HG03097 (cell line): ENCODE results near the gene GAS2L2.

Experiments
- ATAC-seq: cut with Tn5 transposase; IDR thresholded peaks from one replicate; pipeline ENCODE4 v1.9.1; 2021; ENCODE audit not compliant: unreplicated experiment, low FRiP score

The GAS2L2 gene

DNA sequence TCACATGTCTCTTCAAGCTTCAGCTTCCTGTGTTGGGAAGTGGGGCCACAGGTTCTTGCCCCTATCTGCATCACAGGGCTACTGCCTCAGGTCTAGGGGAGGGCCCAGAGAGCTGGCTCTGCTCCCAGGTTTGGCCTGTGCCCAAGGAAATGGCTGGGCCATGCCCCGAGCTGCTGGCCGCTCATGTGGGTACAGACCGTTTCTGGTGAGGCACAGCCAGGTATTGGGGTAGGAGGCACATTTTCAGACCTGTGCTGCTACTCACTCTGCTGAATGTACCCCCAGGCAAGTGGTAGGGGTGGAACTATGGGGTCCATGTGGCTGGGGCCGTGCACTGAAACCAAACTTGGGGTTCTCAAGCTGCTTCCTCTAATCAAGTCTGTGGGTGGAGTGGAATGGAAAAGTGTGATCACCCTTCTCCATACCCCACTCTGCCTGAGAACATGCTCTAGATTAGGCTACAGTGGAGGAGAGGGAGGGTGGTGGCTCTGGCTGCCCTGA is 4.6 kb downstream of the GAS2L2 start:
- no peak for ATAC-seq

DNA sequence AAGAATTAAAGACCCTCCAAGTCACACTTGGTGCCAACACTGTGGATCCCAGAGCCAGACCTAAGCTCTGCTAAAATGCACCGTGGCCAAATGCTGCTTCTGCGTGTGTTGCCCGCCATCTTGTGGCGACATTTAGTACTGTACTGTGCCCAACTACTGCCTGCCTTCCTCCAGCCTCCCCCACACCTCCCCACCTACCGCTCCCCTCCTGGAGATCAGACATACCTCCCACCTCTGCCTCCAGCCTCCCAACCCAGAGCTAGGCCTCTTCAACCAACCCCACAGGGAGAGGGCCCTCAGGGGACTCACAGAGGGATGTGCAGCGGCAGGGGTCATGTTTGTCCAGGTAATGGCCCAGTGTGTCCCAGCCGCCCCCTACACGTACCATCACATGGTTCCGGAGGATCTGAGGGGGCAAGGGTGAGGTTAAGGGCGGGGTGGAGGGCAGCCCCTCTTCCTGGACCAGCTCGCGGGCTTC is 5.5 kb downstream of the GAS2L2 start:
- ATAC-seq = no peak

DNA sequence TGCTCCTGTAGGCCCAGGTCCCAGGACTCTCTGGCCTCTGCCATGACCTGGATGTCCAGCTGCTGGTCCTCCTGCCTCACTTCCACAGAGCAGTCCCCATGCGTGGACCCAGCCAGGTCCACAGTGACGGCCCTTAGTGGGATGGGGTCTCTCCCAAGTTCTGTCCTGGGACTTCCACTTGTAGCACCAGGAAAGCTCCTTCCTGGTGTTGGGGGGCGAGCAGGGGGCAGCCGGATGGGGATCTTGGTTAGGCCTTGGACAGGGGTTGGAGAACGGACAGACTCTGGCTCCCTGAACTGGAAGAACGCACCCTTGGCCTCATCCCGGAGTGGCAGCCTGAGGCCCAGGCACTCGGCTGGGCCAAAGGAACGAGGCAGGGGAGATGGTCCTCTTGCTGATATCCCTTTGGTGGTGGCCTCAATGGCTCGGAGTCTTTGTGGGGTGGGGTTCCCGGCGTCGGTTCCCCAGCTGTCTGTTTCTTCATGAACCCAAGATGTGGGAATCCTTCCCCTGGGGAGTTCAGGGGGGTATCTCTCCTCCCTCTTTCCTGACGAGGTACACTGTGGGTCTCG is 7.2 kb downstream of the GAS2L2 start:
- no peak for ATAC-seq

DNA sequence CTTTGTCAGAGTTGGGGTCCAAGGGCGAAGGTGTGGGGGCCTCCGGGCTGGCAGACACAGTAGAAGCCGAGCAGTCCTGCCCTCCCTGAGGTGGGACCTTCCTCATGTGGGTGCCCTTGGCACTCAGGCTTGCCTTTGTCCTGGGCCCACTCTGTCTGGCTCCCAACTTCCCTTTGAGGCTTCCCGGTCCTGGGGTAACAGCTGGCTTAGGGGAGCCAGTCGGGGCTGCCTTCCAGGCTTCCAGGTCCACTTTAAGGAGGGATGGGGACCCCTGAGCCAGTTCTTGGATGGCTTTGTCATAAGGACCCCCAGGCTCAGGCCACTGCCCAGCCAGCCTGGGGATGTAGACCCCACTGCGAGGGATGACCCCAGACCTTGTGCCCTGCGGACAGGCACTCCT is 7.8 kb downstream of the GAS2L2 start:
- ATAC-seq = no peak

DNA sequence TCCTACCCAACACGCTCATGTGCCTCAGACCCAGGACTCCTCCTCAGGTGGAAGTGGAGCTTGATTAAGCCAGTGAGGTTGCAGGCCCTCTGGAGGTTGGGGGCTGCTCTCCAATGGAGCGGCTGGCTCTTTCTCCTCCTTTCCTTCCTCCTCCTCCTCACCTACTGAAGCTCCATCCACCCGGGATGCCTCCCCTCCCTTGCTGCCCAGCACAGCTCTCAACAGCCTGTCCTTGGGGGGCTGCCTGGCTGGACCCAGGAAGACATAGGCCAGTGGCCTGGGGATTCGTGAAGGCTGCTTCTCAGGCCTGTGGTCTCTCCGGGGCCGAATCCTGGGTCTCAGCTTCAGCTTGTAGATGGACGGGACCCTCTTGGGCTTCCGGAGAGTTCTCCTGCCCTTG is 8.2 kb downstream of the GAS2L2 start:
- ATAC-seq = no peak

DNA sequence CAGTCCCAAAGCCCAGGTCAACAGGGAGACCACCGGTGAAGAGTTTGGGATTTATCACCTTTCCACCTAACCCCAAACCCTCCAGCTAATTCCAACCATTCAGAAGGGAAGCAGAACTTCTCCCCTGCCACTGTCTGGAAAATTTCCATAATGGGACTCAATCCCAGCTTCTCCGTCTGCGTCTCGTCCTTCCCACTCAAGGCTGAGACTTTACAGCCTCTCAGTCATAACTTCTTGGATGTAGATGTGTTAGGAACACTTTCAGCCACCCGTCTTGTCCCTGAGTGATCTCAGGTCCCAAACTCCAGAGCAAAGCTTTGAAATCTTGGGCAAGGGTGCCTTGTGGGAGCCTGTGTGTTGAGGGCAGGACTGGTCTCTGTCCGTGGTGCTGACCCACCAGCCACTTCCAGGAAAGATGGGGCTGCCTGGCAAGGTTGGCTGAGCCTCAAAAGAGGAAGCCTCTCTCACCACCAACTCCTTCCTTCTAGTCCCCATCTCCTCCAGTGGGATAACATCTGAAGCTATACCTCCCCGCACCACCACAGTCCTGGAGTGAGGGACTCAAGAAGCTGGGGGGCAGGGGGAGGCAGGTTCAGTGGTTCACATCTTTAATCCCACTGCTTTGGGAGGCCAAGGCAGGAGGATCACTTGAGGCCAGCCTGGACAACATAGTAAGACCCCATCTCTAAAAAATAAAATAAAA is 9.3 kb downstream of the GAS2L2 start:
- no peak for ATAC-seq

DNA sequence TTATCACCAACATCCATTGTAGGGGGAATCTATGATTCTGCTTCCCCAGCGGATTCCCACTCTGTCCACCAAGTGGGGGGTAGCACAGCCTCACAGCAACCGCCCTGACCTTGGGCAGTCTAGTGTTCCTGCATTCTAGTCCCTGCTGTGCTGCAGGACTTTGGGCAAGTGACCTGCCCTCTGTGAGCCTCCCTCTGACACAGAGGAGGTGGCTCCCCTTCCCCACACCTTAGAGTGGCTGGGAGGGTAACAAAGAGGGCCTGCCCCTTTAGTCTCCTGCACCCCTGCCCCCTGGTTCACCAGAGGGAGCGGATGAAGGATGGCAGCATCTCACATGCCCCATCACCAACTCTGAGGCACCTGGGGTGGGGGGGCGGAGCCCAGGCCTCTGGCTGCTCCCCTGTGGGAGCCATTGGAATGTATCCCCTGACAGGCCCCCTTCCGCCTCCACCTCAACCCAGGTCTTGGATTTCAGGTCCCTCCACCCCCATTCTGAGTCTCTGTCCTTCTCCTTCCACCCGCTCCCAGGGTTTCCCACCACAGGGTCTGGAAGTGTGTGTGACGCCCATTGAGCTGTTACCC is 10.1 kb downstream of the GAS2L2 start:
- no peak for ATAC-seq

DNA sequence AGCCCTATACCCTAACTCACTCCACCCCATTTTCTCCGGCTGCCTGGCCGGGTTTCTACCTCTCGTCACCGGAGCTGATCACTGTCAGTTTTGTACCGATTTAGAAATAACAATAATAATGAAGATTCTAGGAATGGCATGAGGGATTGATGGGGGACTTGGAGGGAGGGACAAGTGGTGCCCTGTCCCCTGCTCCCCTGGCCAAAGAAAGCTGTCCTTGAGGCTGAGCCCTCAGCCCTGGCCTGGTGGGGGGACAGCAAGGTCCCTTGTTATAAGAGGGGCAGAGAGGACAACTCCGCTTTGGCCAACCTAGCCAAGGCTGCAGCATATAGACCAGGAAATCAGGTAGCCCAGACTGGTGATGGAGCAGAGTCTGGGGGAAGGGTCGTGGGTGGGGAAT is 10.5 kb downstream of the GAS2L2 start:
- no peak for ATAC-seq

DNA sequence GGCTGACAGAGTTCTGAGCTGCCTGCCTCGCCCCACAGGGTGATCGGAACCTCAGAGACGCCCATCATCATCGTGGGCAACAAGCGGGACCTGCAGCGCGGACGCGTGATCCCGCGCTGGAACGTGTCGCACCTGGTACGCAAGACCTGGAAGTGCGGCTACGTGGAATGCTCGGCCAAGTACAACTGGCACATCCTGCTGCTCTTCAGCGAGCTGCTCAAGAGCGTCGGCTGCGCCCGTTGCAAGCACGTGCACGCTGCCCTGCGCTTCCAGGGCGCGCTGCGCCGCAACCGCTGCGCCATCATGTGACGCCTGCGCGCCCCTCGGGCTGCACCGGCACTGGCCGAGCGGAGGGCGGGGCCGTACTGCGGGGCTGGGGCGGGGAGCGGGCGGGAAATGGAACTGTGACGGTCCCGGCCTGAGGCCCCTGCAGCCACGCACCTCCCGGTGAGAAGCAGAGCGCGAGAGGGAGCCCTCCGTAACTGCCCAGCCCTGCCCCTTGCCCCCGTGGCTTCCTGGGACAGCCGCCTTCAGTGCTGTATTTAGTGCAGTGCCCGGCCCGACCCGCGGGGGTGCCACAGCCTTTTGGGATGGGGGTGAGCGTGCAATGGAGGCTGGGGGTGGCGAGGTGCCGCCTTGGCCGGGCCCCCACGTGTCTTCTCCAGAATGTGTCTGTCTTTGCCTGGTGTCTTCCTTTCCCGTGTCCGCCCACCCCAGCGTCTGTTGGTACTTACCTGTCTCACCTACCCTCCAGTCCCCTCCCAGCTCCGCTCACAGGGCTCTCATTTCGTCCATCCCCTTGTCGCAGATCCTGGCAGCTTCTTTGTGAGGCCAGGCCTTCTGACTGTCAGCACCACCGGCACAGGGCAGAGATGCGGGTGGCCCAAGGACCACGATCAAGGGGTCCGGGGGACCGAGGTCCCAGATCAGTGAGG is 11.8 kb downstream of the GAS2L2 start:
- ATAC-seq = no peak

DNA sequence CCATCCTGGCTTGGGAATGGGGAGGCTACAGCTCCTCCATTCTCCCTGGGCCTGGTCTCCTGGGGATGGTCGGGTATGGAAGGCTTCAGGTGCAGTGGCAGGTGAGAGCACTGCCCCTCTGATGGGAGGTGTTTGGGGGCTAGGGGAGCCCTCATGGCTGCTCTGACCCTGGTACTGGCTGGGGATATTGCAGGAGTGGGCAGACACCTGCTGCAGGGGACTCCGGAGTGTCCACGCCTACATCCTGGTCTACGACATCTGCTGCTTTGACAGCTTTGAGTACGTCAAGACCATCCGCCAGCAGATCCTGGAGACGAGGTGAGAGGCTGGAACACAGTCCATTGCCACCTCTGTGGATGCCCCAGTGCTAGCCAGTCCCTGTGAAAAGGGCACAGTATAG is 12.8 kb downstream of the GAS2L2 start:
- no peak for ATAC-seq

DNA sequence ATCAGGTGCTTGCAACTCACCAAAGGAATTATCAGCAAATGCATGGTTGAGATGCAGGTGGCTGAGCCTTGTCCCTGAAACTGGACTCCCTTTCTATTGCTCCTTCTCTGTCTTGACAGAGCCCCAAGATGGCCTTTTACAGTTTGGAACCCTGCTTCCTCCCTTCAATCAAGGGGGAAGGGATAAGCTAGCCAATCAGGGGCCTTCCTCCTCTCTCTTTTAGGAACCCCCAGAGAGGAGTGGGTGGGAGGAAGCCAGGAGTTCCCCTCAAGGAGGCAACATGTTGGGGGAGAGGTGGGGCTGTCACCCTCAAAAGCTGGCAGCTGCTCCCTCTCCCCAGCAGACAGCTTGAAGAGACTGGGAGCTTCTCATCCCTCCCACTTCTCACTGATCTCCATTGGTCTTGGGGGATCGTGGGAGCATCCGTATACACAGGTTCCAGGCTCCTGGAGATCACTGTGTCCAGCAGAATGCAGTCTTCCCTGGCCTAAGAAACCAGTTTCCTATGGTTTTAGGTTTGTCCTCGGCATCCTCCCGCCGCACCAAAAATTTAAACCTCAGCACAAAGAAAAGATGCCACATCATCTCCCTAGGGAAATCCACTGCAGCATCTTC is 14.4 kb downstream of the GAS2L2 start:
- no peak for ATAC-seq

DNA sequence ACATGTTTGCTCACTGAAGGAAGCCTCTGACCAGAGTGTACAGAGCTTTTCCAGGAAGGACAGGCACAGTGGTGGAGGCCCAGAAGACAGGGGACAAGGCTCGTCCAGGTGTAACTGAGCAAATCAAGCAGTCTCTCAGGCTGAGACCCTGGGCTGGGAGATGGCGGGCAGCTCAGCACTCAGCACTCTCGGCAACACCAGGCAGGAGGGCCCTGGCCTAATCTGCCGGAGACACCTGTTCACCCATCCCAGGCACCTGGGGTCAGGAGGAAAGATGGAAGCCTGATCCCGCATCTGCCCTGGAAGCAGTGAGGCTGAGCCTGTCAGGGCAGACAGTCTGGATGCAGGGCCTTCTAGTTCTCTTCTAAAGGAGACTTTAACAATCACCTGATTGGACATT is 16.8 kb downstream of the GAS2L2 start:
- ATAC-seq = no peak

DNA sequence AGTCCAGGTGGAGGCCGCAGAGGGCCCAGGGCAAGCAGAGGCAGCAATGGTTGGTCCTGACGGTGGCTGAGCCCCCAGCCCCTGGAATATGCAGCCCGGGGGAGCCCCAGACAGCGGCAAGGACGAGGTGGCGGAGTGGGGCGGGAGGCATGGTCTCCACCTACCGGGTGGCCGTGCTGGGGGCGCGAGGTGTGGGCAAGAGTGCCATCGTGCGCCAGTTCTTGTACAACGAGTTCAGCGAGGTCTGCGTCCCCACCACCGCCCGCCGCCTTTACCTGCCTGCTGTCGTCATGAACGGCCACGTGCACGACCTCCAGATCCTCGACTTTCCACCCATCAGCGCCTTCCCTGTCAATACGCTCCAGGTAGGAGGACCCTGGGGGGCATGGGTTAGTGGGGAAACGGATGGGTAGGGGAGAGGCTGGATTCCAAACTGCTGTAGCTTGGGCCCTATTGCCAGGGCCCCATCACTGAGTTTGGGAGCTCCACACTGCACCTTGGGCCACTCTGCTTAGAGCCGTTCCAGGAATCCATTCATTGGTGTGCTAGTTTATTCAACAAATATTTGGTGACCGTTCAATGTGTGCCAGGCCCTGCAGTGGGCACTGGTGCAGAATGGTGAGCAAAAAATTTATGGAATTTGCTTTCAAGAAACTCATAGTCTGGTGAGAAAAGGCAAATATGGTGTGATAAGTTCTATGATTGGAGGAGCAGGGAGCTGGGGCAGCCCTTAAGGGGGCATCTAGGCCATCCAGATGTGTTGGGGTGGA is 17.8 kb downstream of the GAS2L2 start:
- no peak for ATAC-seq

DNA sequence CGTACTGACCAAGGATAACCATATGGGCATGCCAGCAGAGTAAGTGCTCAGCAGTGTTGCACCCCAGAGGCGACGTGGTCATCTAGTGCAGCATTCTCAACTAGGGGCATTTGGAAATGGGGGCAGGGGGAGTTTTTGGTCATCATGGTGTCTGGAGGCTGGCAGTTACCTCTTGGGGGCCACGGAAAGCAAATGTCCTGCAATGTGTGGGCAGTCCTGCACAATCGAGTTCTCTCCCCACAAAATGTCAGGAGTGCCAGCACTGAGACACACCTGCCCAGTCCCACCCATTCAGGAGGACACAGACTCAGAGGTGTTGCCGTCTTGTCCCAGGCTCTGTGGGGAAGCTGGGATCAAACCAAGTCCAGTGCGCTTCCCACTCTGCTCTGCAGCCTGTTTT is 18.6 kb downstream of the GAS2L2 start:
- ATAC-seq = no peak

DNA sequence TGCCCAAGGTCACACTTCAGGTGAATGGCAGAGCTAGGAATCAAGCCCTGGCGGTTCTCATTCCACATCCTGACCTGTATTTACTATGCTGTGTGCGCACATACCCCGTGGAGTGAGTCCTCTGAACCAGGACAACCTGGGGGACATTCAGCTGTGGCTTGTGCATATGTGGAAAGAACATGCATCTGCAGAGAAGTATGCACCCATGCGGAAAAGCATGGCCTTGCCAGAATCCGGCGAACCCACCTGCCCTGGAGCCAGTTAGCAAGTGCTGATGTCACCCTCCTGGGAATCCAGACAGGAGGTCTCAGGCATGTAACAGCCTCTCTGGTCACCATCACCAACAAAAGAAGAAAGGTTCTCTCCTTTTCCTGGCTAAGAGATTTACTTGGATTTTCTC is 19.7 kb downstream of the GAS2L2 start:
- ATAC-seq = no peak

DNA sequence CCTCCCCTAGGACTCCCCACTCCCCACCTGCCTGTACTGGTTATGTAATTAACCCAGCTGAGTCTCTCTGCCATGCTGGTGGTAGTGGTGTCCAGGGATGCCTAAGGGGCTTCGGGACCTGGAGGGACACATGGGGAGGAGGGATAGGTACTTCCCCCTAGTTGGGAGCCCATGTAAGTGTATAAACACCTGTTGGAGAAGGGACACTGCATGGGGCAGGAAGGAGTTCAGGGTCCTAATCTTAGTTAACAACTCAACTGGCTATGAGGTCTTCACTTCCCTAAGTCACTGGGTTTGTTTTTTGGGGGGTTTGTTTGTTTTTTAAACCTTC is 20.3 kb downstream of the GAS2L2 start:
- ATAC-seq = no peak

DNA sequence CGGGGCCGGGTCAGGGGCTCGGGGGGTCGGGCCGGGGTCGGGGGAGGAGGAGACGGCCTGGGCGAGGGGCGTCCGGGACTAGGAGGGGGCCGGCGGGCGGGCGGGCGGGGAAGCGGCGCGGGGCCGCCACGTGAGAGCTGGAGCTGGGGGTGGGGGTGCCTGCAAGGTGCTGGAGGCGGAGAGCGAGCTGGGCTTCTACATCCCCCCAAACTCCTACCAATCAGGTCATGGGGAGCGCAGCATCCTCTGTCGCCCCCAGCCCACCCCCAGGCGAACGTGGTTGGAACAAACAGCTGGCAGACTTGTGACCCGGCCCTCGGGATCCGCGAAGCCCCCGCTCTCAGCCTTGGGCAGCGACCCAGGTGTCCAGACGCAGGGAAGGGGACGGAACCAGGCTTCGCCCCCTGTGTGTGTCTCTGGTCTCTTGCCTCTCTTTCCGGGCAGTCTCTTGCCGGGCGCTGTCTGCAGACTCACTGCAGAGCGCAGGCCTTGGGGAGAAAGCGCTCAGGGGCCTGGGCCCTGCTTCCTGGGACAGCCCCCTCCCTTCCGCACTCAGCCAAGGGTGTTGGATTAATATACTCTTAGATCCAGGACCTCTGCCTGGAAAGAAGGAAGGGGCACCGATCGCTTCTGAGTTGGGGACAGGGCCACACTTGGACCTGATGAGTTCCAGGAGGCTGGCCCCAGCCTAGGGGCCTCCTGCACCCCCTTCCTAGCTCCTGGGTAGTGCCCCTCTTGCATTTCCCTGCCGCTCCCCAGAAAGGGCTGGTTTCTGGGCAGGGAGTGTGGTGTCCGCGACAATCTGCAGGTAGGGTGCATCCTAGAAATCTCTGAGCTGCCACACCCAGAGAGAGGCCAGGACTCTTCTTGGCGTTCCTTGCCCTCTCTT is 20.9 kb downstream of the GAS2L2 start:
- no peak for ATAC-seq

DNA sequence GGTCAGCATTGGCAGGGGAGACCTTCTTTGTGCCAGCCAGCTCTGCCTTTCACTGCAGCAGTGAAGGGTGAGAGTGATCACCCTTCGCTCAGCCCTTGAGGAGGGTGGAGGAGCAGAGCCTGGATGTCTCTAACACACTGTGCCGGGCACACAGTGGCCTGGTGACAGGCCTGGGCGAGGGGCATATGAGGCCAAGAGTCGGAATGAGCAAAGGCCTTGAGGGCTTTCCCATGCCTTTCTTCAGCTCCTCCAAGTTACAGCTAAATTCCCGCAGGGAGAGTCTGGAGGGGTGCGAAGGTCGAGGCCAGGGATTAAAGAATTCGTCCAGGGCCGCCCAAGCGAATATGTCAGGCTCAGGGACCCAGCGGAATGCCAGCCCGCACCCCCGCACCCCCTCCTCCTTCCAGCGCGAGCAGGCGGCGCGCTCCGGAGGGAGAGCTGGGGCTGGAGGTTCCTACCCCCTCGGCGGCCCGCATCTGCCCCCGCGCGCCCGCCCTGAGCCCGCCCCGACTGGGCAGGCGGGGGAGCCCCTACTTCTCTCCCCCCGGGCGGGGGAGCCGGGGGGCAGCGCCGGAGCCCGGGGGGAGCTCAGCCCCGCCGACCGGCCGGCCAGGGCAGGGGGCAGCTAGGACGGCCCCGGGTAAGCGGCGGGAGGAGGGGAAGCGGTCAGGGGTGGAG is 21.7 kb downstream of the GAS2L2 start, which contains the start of gene RASL10B:
TSS of gene RASL10B (plus strand) at position 401 of the 678 bp plus-strand sequence. CDS start 3,546 bp downstream, outside the sequence.
- ATAC-seq = no peak
